T-helper 2 cell (primary cell): ENCODE results near the gene MLXIP.

Source experiments
- DNase-seq, 5 experiments: peaks; one replicate each; pipeline versions ENCODE4 v3.0.0 to v3.0.0-alpha.2; 2012 to 2022

Gene MLXIP

GRCh38 chr12:122128481-122128880 lies 49.9 kb downstream of the MLXIP start:
- no peak for DNase-seq

DNA sequence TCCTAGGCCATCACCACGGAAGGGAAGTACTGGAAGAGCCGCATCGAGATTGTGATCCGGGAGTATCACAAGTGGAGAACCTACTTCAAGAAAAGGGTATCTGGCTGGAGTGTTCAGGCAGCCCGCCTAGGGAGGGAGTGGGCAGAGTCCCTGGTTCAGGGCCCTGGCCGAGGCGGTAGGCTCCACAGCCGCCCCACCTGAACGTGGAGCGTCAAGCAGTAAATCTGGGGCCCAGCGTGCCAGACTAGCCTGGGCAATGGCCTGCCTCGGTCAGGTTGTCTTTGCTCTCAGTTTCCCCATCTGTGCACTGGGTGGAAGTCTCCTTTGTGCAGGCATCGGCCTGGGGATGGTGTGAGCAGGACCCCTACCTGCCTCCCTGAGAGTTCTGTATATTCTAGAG lies 50.6 kb downstream of the MLXIP start:
- DNase-seq: no peak

DNA sequence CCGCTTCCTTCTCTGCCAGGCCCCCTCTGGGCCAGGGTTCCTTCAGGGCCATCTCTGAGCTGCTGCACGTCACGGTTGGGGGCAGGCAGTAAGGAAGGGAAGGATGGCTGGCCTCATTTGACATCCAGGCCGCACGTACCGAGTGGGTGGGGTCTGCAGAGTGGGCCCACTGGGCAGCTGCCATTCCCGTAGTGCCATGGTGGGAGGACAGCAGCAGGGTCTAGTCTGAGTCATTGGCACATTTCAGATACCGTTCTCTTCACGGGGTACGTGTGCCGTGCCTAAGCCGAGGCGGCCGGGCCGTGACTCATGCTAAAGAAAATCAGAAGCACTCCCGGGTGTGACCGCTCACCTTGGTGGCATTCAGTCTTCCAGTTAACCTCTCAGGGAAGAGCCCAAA lies 51.6 kb downstream of the MLXIP start:
- no peak for DNase-seq

DNA sequence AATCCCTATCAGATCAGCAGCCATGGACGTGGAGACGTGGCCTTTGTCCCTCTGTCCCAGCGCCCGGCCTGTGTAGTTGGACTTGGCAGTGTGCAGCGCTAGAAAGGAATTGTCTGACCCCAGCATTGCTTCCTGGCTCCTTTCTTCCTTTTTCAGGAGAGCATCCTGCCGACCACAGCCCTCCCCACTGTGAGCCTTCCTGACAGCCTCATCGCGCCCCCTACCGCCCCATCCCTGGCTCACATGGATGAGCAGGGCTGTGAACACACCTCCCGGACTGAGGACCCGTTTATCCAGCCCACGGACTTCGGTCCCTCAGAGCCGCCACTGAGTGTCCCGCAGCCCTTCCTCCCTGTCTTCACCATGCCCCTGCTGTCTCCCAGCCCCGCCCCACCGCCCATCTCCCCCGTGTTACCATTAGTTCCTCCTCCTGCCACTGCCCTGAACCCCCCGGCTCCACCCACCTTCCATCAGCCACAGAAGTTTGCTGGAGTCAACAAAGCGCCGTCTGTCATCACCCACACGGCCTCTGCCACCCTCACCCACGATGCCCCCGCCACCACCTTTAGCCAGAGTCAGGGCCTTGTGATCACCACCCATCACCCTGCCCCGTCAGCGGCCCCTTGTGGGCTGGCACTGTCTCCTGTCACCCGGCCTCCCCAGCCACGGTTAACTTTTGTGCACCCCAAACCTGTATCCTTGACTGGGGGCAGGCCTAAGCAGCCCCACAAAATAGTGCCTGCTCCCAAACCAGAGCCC lies 54.8 kb downstream of the MLXIP start:
- no peak for DNase-seq

DNA sequence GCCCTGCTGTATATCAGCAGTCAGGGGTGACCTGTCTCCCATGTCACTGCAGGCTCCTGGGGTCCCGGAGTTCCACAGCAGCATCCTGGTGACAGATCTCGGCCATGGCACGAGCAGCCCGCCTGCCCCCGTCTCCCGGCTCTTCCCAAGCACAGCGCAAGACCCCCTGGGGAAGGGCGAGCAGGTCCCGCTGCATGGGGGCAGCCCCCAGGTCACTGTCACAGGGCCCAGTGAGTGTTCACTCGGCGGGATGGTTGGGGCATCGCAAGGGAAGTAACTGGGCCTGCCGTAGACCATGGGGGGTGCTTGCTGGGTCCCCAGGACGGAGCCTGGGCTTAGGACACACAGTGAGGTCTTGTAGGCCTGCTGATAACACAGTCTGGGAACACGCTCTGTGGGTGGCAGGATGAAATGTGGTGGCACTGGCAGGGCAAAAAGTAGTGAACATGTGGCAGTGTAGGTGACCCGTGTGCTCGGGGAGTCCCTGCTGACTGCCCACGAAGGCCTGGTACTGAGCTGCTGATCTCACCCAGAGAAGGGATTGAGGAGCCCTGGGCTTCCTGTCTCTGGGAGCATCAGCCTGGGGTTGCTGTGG lies 57.0 kb downstream of the MLXIP start:
- no peak for DNase-seq

GRCh38 chr12:122137229-122137628 lies 58.7 kb downstream of the MLXIP start:
- no peak for DNase-seq

DNA sequence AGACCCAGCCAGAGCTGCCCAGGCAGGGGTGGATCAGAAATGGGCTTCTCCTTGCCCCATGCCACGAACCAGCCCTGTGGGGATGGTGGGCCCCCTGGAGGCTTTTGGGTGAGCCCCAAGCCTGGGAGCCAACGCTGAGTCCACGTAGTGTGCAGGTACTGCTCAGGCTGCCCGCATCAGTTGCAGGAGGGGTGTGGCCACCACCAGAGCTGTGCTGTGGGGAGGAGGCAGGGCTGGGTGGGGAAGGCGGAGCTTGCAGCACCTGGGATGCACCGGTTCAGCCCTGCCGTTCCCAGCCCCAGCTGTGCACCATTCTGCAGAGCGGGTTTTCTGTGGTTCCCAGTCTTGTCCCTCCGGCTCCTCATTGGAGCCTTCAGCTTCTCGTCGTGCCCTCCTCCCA lies 59.1 kb downstream of the MLXIP start:
- DNase-seq: no peak

DNA sequence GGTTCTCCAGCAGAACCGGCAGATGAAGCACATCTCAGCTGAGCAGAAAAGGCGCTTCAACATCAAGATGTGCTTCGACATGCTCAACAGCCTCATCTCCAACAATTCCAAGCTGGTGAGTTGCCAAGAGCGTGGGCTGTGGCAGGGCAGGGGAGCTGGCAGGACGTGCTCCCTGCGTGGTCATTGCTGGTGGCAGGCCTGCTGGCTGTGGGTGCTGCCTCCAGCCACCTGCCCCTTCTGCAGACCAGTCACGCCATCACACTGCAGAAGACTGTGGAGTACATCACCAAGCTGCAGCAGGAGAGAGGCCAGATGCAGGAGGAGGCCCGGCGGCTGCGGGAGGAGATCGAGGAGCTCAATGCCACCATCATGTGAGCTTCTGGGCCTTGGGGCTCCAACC lies 59.6 kb downstream of the MLXIP start:
- no peak for DNase-seq

- DNase-seq: no peak
These were observed 60.1 kb downstream of the MLXIP start for GRCh38 chr12:122138616-122139015.

GRCh38 chr12:122139266-122139665 lies 60.7 kb downstream of the MLXIP start:
- DNase-seq: no peak

GRCh38 chr12:122139941-122140340 lies 61.4 kb downstream of the MLXIP start:
- no peak for DNase-seq

DNA sequence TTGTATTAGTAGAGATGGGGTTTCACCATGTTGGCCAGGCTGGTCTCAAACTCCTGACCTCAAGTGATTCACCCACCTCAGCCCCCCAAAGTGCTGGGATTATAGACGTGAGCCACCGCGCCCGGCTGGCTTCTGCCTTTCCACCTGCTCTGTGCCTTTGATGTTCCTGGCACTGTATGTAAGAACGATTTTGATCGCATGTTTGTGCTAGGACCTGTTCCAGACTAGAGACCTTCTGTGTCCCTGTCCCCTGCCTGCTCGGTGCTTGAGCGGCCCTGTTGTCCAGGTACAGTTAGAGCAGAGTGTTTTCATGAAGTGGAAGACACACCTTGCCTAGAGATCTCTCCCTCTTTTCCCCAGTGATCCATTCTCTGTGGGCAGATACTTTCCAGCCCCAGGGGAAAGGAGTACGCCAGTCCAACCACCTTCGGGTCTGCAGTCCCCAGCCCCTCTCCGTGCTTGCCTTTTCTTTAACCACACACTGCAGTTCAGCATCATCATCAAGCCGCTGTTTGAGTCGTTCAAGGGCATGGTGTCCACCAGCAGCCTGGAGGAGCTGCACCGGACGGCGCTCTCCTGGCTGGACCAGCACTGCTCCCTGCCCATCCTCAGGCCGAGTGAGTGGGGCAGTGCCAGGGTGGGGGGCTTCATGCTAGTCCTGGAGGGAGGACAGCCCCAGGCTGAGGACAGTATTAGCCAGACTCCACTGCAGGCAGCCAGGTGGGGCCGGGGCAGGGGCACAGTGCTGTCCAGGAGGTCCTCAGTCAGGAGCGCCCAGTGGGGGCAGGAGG lies 62.1 kb downstream of the MLXIP start:
- DNase-seq: no peak

- no peak for DNase-seq
These were observed 63.6 kb downstream of the MLXIP start for GRCh38 chr12:122141911-122142725.

GRCh38 chr12:122142857-122143256 lies 64.3 kb downstream of the MLXIP start:
- no peak for DNase-seq

- no peak for DNase-seq
These were observed 66.3 kb downstream of the MLXIP start for GRCh38 chr12:122144885-122145284.

DNA sequence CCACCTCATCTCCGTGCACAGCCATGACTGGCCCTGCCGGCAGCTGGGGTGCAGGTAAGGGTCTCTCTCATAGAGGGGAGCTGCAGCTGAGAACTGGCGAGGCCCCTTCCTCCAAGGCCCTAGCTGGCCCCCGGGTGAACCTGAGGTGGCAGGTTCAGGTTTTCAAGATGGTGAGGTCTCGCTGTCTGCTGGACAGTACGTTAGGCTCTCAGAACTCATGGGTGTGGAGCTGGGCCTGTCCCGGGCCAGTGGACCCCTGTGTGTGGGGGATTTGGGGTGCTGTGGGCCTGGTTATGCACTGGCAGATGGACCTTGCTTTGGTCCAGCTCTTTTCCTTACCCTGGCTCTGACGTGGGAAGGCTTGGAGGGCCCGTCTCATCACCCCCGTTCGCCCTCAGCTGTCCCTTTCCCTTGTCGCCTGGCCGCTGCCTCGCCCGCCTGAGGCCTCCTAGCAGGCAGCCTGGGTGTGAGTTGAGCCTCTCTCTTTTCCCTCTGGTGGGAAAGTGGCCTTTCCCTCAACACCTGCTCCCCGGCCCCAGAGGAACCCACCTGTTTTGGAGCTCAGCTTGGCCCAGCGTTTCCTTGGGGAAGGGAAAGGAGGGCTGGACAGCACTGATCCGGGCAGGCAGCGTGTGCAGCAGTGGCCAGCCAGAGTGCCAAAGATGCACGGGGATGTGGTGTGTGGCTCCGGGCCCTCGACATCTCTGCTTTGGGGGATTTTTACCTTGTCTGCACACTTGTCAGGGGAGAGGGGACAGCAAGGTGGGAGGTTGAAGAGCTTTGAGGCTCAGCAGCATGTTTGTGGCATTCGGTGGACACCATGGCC lies 67.2 kb downstream of the MLXIP start:
- no peak for DNase-seq

DNA sequence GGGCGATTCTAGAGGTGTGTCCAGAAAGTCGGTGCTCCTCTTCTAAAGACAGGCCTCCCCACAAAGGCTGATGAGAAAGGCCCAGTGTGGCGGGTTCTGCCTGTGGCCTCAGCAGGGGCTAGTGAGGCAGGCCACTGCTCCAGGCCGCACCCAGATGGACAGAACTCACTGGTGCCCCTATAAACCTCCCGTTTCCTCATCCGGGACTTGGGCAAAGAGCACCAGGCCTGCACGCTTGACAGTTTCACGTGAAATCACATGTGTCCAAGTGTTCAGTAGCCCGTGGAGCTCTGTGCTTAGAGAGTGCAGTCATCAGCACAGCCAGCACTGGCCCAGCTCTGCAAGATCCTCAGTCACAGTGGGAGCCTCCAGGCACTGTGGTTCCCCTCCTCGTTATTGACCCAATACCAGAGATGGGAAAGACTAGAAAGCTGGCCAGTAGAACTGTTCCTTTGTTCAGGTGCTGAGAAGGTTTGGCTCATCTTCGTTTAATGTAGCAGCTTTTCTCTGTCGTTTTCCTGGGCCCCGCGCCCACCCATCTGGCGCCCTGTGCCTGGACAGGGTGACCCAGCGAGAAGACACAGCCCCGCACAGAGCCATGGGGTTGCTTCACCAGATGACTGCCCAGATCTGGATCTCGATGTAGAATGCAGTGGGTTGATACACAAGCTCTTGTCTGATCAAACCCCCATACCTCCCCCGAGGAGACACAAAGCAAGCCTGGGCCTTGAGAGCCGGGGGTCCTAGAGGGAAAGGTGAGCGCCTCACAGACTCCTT lies 69.1 kb downstream of the MLXIP start:
- no peak for DNase-seq

- DNase-seq: no peak
These were observed 70.1 kb downstream of the MLXIP start for GRCh38 chr12:122148657-122149056.

DNA sequence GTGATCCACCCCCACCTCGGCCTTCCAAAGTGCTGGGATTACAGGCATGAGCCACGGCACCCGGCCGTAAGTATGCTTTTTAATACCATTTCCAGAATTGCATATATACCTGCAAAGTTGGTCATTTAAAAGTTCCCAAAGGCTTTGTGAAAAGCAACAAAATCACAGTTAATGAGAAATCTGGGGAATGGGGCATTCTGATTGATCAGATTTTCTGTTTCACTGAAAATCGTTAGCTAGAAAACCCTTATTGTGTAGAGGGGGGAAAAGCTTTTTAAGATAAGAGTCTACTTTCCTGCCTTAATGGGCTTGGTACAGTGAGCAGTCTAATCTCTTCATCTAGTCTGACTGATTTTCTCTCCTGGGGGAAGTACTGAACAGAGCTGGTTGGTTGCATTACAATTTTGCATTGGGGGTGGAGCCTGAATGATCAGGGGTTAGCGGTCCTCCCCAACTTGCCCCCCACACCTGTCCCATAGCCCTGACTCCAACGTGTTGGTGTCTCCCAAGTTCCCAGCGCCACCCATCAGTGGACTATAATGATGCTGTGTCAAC lies 71.6 kb downstream of the MLXIP start:
- peak in 1 of 5 experiments; percentile 80 for DNase-seq

GRCh38 chr12:122152754-122153153 lies 74.2 kb downstream of the MLXIP start:
- no peak for DNase-seq

DNA sequence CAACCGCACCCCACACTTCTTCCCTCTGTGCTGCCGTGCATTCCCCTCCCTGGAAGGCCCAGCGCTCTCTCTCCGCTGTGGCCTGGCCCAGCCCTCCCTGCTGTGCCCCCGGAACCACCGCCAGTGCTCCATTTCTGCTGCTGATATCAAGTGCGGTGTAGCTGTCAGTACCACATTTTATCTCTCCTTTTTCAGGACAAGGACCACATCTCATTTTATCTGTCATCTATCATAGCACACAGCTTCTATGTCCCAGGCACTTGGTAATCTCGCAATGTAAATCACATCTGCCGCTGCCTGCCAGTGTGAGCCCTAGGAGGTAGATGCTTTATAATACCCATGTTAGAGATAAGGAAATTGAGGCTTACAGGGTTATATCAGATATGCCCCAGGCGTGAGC lies 77.1 kb downstream of the MLXIP start:
- peak in 1 of 5 experiments; percentile 68 for DNase-seq
